Right forelimb (tissue), 1 donor: Measurements from ENCODE around the gene COL5A3.

Experiments used
- DNase-seq: peaks from one replicate; pipeline ENCODE4 v3.0.0-alpha.2; 2018

Gene COL5A3

DNA sequence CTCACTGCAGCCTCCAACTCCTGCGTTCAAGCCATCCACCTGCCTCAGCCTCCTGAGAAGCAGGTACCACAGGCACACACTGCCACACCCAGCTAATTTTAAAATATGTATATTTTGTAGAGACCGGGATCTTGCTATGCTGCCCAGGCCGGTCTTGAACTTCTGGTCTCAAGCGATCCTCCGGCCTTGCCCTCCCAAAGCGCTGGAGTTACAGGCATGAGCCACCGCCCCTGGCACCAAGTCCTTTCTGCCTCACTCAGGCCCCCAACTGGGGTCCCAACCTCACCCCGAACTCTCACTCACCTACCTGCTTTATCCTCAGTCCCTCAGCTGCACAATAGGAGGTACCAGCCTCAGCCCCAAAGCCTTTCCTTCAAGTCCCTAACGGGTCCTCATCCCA is 635 bp upstream of the COL5A3 start:
- DNase-seq, result no peak

- DNase-seq, result no peak
Measured at GRCh38 chr19:10009714-10010224, 535 bp downstream of the COL5A3 start.

DNA sequence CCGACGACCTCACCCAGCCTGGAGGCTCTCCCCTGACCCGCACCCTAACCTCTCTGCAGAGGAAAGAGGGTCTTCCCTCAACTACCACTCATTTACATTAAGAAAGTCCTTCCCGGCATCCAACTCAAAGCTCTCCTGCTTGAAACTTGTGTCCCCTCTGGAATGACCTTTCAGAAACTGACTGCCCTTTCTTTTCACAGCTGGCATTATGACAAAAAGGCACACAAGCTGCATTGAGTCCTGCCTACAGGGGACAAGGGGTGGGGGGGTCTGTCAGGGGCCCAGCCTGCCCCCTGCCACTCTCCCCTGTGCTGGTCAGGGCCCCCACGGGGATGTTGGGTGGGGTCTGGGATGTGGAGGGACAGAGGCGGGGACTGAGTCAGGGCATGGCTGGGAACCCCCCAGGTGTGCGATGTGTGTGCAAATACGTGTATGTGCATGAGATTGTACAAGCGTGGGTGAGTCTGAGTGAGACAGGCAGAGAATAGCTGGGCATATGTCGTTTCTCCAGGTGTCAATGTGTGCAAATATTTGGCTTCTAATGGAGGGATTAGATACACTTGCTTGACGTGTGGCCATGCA is 2.0 kb downstream of the COL5A3 start:
- no peak for DNase-seq

DNA sequence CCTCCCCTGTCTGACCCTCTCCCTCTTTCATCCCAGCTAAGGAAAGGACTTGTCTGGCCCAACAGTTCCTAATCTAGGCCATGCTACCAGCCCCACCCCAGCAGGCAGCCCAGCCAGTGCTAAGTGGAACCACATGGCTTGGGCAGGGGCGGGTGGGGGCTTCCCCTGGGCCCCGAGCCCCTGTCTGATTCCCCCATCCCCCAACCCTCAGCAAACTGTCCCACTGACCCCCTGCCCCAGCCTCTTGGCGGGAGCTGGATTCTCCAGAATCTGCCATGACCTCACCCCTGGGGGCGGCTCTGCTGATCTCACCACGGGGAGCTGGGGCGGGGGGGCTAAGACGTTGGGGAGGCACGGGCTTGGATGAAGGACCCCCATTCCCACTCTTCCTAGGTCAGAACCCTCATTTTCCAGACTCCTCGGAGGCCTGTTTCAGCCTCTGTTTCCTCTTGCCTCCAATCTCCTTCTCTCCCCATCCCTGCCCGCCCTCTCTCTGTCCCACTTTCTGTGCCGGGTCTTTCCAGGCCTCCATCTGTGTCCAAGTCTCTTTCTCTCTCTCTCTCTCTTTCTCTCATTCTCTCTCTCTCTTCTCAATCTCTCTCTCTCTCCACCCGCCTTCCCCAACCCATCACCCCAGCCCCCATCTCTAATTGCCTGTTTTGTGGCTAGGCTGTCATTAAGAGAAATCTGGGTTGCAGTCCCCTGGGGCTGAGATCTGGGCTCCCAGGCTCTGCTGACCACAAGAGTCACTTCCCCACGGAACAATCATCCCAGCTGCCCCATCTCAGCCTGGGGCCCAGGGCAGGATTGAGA is 2.7 kb downstream of the COL5A3 start:
- peak; percentile 73 for DNase-seq

DNA sequence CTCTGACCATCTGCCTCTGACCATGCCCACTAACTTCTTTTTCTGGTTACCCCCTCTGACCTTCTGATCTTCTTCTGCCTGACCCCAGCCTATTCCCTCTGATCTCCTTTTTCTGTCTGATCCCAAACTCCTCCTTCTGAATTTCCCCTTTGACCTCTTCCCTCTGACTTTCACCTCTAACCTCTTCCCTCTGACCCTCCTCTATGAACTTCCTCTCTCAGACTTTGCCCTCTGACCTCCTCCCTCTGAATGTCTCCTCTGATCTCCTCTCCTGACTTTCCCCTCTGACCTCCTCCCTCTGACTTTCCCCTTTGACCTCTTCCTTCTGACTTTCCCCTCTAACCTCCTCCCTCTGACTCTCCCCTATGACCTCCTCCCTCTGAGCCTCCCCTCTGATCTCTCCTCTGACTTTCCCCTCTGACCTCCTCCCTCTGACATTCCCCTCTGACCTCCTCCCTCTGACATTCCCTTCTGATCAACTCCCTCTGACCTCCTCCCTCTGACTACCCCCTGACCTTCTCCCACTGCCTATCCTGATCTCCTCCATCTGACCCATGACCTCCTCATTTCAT is 3.5 kb downstream of the COL5A3 start:
- no peak for DNase-seq

- DNase-seq, result peak; percentile 67
Measured at GRCh38 chr19:10006335-10006708, 4.0 kb downstream of the COL5A3 start.

- DNase-seq, result no peak
Measured at GRCh38 chr19:10005632-10006334, 4.5 kb downstream of the COL5A3 start.

GRCh38 chr19:10004617-10005016 is 5.7 kb downstream of the COL5A3 start:
- DNase-seq, result no peak

- no peak for DNase-seq
Measured at GRCh38 chr19:10003271-10003670, 7.0 kb downstream of the COL5A3 start.

DNA sequence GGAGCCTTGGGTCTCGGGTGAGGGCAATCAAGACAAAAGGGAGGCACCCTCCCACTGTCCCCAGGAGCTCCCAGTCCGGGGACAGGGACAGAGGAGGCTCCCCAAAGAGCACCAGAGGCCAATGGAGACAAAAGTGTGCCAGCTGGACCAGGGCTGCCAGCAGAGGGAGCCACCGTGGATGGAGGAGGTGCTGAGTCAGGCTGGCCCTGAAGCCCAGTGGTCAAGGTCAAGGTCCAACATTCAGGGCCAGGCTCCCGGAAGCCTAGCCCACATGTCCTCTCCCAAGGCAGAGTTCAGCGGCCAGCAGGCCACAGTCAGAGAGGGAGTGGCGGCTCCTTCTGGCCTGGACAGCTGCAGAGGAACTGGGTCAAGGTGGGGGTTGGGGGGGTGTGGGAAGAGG is 8.4 kb downstream of the COL5A3 start:
- no peak for DNase-seq

- DNase-seq, result peak; percentile 83
Measured at GRCh38 chr19:10000171-10000826, 10.0 kb downstream of the COL5A3 start.

DNA sequence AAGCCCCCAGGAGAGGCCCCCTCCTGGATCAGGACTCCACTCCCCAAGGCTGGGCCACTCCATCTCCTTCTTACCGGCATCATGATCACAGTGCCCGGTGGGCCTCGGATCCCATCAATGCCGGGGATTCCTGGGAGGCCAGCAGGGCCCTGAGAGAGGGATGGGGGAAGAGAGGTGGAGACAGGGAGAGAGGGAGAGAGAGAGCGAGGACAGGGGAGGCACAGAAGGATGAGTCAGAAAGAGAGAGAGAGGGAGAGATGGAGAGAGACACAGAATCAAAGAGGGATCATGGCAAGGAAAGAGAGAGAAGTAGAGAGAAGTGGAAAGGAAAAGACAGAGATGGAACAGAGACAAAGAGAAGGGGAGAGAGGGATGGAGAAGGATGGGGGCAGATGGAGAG is 13.8 kb downstream of the COL5A3 start:
- DNase-seq, result no peak

DNA sequence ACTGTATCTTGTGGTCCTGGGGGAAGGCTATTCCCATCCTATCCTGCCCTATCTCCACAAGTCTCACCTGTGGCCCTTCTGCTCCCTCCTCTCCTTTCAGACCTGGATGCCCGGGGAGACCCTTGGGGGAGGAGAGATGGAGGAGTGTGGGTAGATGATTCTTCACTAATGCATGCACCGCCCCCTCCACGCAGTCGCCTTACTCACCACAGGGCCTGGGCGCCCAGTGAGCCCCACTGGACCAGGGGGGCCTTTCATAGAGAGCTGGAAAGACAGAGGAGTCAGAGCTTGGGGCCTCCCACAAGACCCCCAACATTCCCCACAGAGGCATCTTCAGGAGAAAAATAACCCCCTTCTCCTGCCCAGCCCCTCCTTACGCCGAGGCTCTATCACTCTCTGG is 14.3 kb downstream of the COL5A3 start:
- DNase-seq, result no peak

DNA sequence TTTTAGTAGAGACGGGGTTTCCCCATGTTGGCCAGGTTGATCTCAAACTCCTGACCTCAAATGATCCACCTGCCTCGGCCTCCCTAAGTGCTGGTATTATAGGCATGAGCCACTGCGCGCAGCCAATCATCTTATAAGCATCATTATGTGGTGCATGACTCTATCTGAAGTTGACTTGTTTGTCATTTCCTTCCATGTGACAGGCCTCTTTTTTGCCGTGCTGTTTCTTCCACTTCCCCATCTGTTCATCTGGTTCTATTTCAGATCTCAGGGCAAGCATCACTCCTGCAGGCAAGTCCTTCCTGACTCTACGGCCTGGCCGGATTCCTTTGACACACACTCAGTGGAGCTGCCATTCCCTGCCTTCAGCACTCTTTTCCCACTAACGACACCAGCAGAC is 15.2 kb downstream of the COL5A3 start:
- DNase-seq, result no peak

DNA sequence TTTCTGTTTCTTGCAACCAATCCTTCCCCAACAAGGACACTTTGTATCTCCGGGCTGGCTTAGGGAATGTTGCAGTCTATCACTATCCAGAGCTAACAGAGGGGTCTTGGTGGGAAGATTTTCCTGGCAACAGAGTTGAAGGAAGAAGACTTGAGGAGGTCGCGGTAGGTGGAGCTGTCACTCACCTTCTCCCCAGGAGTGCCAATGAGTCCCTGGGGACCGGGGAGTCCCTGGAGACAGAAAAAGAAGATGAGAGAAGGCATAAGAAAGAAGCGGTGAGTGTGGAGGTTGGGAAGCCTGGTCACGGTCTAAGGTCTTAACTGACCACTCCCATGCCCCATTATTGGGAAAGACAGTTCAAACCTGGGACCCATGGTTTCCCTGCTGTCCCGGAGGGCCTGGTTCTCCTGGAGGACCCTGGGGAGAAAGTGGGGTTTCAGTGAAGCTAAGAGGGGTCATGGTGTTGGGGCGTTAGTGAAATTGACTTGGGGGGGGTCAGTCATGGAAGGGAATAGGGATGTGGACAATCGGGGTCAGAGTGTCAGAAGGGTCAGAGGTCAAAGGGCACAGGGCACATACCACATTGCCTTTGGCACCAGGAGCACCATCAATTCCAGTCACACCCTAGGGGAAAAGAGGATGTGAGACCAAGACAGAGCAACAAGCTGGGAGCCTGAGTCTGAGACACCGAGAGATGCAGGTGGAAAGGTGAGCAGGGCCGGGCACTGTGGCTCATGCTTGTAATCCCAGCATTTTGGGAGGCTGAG is 18.7 kb downstream of the COL5A3 start:
- no peak for DNase-seq

- DNase-seq, result no peak
Measured at GRCh38 chr19:9989504-9989903, 20.8 kb downstream of the COL5A3 start.

DNA sequence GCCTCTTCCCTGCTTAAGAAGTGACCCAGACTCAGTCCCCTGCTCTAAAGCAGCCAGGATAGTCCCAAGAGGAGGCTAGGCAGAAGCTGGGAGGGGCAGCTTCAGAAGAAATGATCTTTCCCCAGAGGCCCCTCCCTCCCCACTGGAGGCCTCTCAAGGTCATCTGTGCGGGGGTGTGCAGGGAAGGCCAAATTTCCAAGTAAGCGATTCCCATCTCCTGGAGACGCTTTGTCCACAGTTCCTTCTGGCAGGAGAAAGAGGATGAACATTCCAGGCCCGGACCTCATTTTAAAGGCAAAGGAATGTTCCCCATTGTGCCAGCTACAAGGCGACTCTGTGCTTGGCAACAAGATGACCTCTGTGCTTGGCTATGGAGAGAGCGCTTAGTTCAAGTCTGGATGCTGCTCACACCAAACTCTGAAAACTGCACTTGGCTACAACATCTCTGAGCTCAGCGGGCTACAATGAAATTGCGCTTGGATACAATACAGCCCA is 23.5 kb downstream of the COL5A3 start:
- DNase-seq, result peak; percentile 68

DNA sequence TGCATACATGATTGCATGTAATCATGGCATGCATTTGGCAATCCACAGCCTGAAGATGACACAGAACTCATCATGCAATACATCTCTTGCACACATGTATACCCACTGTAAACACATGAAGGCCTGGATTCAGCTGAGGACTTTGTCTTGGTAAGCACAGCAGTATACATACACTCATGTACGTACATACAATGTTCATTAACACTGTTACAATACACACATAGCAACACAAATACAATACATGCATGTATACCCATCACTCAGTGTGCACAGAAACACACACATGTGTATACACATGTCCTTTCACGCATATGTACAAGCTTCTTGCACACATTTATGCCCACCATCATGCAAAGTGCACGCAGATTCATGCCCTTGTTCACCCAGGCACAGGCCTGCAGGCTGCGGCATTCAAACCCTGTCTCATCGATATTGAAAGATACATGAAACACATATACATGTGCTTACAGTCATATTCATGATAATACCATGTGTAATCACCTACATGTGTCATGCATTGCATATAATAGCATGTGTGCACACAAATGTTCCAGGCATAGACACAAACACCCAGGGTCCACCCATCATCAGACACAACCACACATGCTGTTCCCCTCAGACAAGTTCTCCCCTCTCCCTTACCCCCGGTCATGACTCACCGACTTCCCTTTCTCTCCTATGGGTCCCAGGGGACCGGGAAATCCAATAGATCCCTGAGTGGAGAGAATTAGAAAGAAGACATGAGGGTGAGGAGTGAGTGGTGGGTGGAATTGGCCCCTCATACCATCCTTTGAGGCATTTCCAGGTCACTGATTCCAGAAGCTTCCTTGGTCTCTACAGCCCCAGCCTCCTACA is 28.7 kb downstream of the COL5A3 start:
- no peak for DNase-seq

DNA sequence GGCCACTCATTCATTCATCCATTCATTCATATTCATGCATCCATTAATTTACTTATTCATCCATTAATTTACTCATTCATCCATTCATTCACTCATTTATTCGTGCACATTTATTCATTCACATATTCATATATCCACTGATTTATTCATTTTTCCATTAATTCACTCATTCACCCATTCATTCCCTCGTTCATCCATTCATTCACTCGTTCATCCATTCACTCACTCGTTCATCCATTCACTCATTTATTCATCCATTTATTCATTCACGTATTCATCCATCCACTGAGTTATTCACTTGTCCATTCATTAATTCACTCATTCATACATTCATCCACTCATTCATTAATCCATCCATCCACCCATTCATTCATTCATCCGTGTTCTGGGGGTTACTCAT is 38.2 kb downstream of the COL5A3 start:
- no peak for DNase-seq

DNA sequence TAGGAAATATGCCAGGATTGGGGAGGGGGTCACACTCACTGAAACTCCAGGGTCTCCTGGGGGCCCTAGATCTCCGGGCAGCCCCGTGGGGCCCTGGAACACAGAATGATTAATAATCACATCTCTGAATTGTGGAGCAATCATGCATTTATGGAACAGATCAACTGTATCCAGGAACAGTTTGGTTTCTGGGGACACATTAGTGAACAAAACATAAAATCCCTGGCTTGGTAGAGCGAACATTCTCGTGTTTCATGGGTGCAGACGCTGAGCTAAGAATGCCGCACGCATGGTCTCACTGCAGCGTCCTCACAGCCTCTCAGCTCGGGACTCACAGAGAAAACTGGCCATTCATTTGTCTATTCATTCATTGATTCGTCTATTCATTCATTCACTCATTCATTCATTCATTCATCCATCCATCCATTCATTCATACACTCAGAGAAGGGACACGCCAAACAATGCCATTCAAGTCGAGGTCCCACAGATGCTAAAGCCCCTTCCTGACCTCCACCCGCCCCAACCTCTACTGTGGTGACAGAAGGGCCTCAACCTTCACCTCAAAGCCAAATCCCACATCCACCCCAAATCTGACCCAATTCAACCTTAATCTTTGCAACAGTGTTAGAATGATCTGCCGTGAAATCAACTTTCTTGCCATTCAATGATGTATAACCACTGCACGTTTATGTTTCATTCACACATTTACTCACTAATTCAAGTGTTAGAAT is 39.0 kb downstream of the COL5A3 start:
- no peak for DNase-seq
